Heart left ventricle (tissue), 16 donors: ENCODE data around the gene CTTN. TPM values are rescaled to one million over a fixed set of nuclear protein-coding genes. Genes with fewer than 3 reads are reported as not detected.

Experiments used
- ATAC-seq, 4 donors: fragments of 200-7000 bp; cut with Tn5 transposase; one replicate each; pipeline ENCODE4 v1.9.1; 2020 to 2022; ENCODE audit warnings: moderate library complexity in 4 of 4, mild to moderate bottlenecking in 3 of 4, moderate number of reproducible peaks in 1 of 4
- DNase-seq, 5 donors: peaks; one replicate each; pipeline ENCODE4 v3.0.0-alpha.2; 2020
- H3K27ac ChIP-seq, 12 donors: fragments of 200-600 bp; sonication (generic) in 4 of 12; one replicate each; pipeline versions ENCODE4 v1.5.0 to v1.8.0; 2016 to 2022; ENCODE audit warnings: mild to moderate bottlenecking in 2 of 12
- H3K27me3 ChIP-seq, 9 donors: fragments of 200-600 bp; sonication (generic) in 2 of 9; one replicate each; pipeline versions ENCODE4 v1.5.1 to v1.8.0; 2016 to 2022; ENCODE audit warnings: mild to moderate bottlenecking in 3 of 9
- H3K36me3 ChIP-seq, 9 donors: fragments of 200-600 bp; sonication (generic) in 2 of 9; one replicate each; pipeline versions ENCODE4 v1.5.0 to v1.8.0; 2018 to 2022; ENCODE audit warnings: mild to moderate bottlenecking in 2 of 9
- H3K4me1 ChIP-seq, 12 donors: fragments of 200-600 bp; sonication (generic) in 4 of 12; one replicate each; pipeline versions ENCODE4 v1.5.0 to v1.8.0; 2016 to 2022; ENCODE audit warnings: mild to moderate bottlenecking in 3 of 12
- H3K4me3 ChIP-seq, 12 donors: fragments of 200-600 bp; sonication (generic) in 4 of 12; one replicate each; pipeline versions ENCODE4 v1.5.0 to v1.8.0; 2017 to 2022; ENCODE audit warnings: mild to moderate bottlenecking in 9 of 12, moderate library complexity in 4 of 12
- H3K9me3 ChIP-seq, 12 donors: fragments of 200-600 bp; sonication (generic) in 4 of 12; one replicate each; pipeline versions ENCODE4 v1.5.0 to v1.8.0; 2016 to 2022; ENCODE audit warnings: mild to moderate bottlenecking in 1 of 12
- CTCF ChIP-seq, 12 donors: fragments of 200-600 bp; sonication (generic) in 4 of 12; IDR thresholded peaks; one replicate each; pipeline versions ENCODE4 v1.5.0 to v1.8.0; 2018 to 2022; ENCODE audit warnings: antibody characterized with exemption in 12 of 12, mild to moderate bottlenecking in 5 of 12
- POLR2A ChIP-seq, 2 donors: fragments of 450-650 bp; IDR thresholded peaks; one replicate each; pipeline ENCODE4 v1.6.1; 2017; ENCODE audit warnings: antibody characterized with exemption in 2 of 2, mild to moderate bottlenecking in 2 of 2, moderate library complexity in 2 of 2
- WGBS, 4 donors: extraction: QIAGEN DNeasy Blood & Tissue Kit in 2 of 4; methylation state at CpG; one replicate each; pipeline versions ENCODE4 v1.1.5 to v1.1.7; 2013 to 2018; 5-methylcytosine and 5-hydroxymethylcytosine counted together
- intact Hi-C, 10 donors: fragments of 100-400 bp; cut with DNase I; formaldehyde crosslinking; loops; one replicate each; pipeline versions ENCODE4 v1.11.1 to v1.14.2; 2022
- polyA plus RNA-seq, 2 donors: library from polyadenylated mRNA; stranded (reverse); fragments of 200-250 nt; gene quantifications; one replicate each; pipeline ENCODE4 v1.2.3, GENCODE V29; 2013
- total RNA-seq, 9 donors: library from RNA; depleted of rRNA in 2 of 9; stranded (reverse); fragments of >200 nt in 2 of 9; fragmentation: NEBNext Ultra II Directional in 3 of 9; extraction: Animal tissue kit (Norgen Biotek cat#: 25700) in 3 of 9; gene quantifications; one replicate each; pipeline versions ENCODE4 v1.1.0 to v1.2.4, GENCODE V29; 2016 to 2023
- donor health status: ischemic (EF 13 %, LVEDD 7.1; RV severe dilation, severe dysfunction).
- donor health status: healthy with polysubstance abuse.
- donor health status: DM: no; HTN: yes; CAD: no.
- donor health status: DM: no; HTN: no; CAD: no.
- donor health status: ischemic (EF 25% LVEDD 6.9; RV normal size, moderate dysfunction).
- donor health status: ischemic (EF 25% LVEDD 5.7; RV mildly dilated, moderate dysfunction).
- donor health status: healthy.
- donor health status: DM: yes; HTN: yes; CAD: no.
- donor health status: ischemic (EF 35%, LVEDD 5.7; RV mildly dilated, moderate dysfunction).
- donor health status: nonischemic (EF 11% LVEDD 7.7; RV severe dilation, severe dysfunction).
- donor health status: DM: yes; HTN: yes; CAD: no.
- donor health status: PGD.
- donor health status: ischemic (EF 29% LVEDD 5.4; RV normal size, mild dysfunction).
- donor health status: nonischemic (EF 23%, LVEDD 6.1; RV moderate dilation, normal function).

The CTTN gene
- total and polyA plus RNA-seq, 11 donors, result 77.3 to 186 (median 133) TPM

GRCh38 chr11:70424765-70425344 is 26.5 kb downstream of the CTTN start:
- DNase-seq (no peak), ATAC-seq (no peak)
- H3K36me3 ChIP-seq, result peaks cover 4 to 100% (median 86%) of the 10 kb centered on the region in 9 donors
- intact Hi-C loops, result no loop called here
- H3K27me3 ChIP-seq, result peaks cover 0 to 10% (median 0%) of the 10 kb centered on the region in 9 donors
- H3K4me3 ChIP-seq, result no peak overlapping the region
- WGBS, 4 donors, result 87 to 90% (median 89%) methylated on average over 14 of the region's 14 CpGs
- H3K9me3 ChIP-seq, result no peaks in the 10 kb centered on the region
- no peaks in the 10 kb centered on the region for H3K4me1 ChIP-seq
- no peak overlapping the region for H3K27ac ChIP-seq
- no peak for TF ChIP-seq POLR2A (IDR thresholded peaks at IDR 0.05)
- no peak for TF ChIP-seq CTCF (IDR thresholded peaks at IDR 0.05)

- TF ChIP-seq CTCF (IDR thresholded peaks at IDR 0.05) (no peak), POLR2A (IDR thresholded peaks at IDR 0.05) (no peak)
Observed at GRCh38 chr11:70427436-70427835, 29.1 kb downstream of the CTTN start.

GRCh38 chr11:70428701-70429427 is 30.5 kb downstream of the CTTN start:
- DNase-seq, result peak in 1 of 5 donors; percentile 23
- intact Hi-C loops, result no loop called here
- WGBS, 4 donors, result 94 to 95% (median 94%) methylated on average over 17 to 18 of the region's 18 CpGs

More at GRCh38 chr11:70427436-70427835, 29.1 kb downstream of the CTTN start:
- Histone ChIP-seq H3K27ac (no peak overlapping the region), H3K9me3 (no peaks in the 10 kb centered on the region), H3K36me3 (peaks cover 6 to 100% (median 86%) of the 10 kb centered on the region in 9 donors), H3K27me3 (peaks cover 0 to 10% (median 0%) of the 10 kb centered on the region in 9 donors), H3K4me1 (no peaks in the 10 kb centered on the region), H3K4me3 (no peak overlapping the region)
- 82 to 97% (median 92%) methylated on average over 11 of the region's 11 CpGs for WGBS, 4 donors
- intact Hi-C loops, result no loop called here
- peak in 1 of 5 donors; percentile 4 for DNase-seq
- no peak for ATAC-seq

More at GRCh38 chr11:70428701-70429427, 30.5 kb downstream of the CTTN start:
- Histone ChIP-seq H3K4me3 (no peak overlapping the region), H3K36me3 (peaks cover 5 to 100% (median 88%) of the 10 kb centered on the region in 9 donors), H3K27me3 (peaks cover 0 to 10% (median 0%) of the 10 kb centered on the region in 9 donors), H3K27ac (no peak overlapping the region), H3K4me1 (no peaks in the 10 kb centered on the region), H3K9me3 (no peaks in the 10 kb centered on the region)
- TF ChIP-seq CTCF (IDR thresholded peaks at IDR 0.05) (no peak), POLR2A (IDR thresholded peaks at IDR 0.05) (no peak)
- ATAC-seq, result no peak
